GM21367 (cell line): ENCODE results near the gene MYL12B.

Experiments used
- ATAC-seq: cut with Tn5 transposase; IDR thresholded peaks from one replicate; pipeline ENCODE4 v1.9.1; 2021; ENCODE audit not compliant: unreplicated experiment

The MYL12B gene

DNA sequence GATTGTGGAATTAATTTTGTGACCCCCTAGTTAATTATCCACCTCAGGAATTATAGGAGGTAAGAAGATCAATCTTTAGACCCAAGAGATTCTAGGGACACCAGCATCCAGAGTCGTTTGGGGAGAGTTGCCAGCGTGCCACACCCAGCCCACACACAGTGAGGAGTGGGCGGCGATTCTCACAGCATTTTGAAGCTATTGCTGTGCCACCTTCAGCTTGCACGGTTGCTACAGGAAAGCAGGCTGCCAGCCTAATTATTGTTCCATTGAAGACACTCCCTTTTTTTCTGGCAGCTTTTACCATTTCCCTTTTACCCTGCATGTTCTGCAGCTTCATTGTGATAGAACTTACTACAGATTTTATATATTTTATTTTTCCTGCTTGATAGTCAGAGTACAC lies 27.5 kb upstream of the MYL12B start:
- ATAC-seq = no peak

DNA sequence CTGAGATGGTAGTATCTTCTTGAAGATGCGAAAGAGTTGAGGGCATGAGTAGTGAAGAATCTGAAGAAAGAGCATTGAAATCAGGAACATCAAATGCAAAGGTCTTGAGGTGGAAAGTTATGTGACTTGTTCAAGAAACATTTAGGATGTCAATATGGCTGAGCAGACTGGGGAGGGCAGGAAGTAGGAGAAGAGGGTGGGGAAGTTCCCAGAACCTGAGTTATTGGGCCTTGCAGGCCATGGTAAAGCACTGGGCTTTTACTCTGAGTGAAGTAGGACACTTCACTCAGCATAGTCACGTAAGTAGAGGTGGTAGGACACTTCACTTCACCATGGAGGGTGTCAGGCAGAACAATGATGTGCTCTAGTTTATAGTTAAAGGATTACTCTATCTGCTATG lies 26.1 kb upstream of the MYL12B start:
- ATAC-seq = no peak

DNA sequence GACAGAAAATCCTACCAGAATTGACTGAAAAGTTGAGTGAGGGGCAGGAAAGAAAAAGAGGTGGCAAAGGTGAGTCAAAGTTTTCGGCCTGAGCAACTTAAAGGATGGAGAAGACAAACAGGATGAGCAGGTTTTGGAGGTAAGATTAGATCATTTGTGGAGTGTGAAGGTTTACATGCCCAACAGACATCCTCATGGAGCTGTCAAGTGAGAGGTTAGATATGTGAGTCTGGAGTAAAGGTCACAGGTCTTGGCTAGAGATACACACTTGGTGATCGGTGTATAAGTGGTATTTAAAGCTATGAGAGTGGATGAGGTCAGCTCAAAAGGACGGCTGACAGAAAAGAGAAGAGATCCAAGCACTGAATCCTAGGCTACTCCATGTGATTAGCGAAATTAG lies 25.5 kb upstream of the MYL12B start:
- ATAC-seq = no peak

DNA sequence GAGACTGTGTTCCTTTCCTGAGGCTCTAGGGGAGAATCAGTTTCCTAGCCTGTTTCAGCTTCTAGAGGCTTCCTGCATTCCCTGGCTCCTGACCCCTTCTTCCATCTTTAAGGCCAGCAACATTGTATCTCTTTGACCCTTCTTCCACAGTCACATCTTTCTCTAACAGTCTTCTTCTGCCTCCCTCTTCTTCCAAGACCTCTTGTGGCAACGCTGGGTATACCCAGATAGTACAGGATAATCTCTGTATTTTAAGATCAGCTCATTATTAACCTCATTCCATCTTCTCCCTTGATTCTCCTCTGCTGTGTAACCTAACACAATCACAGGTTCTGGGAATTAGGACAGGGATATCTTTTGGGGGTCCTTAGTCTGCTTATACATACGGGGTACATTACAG lies 23.2 kb upstream of the MYL12B start:
- no peak for ATAC-seq

DNA sequence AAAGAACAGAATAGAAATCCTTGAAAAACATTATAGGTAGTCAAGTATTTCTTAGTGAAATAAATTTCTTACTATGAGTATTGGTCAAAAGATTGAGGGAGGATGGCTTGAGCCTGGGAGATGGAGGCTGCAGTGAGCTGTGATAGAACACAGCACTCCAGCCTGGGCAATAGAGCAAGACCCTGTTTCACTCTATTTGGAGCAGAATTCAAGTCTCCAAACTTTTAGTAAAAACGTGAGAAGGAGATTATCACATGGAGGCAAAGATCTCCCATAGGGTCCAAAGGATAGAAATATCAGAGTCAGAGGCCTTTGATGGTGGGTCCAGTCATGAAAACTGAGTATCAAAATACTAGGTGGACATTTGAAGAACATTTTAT lies 16.8 kb upstream of the MYL12B start:
- no peak for ATAC-seq

DNA sequence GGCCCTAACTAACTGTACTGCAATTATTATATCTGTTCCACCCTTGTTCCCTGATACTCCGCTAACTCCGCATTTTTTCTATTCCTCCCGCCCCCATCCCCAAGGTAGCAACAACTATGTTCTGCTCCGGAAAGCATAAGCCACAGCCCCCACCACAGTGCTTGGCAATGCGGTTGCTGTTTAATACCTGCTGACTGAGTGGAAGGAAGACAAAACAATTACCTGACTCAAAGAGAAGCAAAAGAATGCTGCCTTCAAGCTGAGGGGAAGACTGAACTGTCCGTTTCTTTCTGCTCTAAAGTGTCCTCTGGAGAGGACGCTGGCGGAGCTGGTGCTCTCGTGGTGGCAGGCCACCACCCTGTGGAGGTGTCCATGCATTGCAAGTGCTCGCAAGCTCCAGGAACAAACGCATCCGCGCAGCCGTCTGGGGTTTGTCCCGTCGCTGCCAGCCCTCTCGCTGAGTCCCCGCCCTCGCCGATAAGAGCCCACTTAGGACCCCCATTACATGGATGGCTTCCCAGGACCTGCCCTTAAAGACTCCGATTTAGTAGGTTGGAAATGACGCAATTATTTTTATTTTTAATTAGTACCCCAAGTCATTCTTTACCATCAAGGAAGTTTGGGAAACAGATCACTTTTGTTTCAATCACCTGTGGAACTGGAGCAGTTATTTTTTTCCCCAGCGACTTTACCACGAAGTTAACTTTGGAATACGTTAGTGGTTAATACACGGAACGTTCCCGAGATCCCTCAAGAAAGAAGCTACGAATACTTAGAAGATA lies 15.9 kb upstream of the MYL12B start:
- ATAC-seq = peak; percentile 55

DNA sequence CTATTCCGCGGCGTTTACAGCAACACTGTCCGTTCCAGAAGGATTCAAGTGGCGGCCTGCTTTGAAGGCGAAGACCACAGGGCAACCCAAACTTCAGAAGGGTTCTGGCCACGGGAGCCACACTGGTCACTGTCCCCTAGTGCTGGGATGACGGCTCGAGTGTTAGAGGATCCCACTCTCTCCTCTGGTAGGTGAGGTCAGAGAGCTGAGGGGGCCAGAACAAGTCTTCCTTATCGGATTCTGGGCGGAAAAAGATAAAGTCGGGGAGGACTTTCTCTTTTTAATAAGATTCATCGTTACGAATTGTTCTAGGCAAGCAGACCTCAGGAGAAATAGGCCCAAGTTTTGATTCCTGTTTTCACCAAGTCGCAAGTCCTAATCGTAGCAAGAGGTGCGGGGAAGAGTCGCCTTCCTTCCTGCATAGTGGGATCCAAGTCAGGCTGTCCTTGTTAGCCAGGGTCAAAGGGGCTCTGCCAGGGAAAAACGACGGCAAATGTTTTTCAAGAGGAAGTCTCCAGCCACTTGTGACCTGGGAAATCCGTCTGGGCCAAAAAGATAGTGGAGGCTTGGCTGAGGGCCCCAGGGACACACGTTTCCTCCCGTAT lies 15.2 kb upstream of the MYL12B start:
- no peak for ATAC-seq

DNA sequence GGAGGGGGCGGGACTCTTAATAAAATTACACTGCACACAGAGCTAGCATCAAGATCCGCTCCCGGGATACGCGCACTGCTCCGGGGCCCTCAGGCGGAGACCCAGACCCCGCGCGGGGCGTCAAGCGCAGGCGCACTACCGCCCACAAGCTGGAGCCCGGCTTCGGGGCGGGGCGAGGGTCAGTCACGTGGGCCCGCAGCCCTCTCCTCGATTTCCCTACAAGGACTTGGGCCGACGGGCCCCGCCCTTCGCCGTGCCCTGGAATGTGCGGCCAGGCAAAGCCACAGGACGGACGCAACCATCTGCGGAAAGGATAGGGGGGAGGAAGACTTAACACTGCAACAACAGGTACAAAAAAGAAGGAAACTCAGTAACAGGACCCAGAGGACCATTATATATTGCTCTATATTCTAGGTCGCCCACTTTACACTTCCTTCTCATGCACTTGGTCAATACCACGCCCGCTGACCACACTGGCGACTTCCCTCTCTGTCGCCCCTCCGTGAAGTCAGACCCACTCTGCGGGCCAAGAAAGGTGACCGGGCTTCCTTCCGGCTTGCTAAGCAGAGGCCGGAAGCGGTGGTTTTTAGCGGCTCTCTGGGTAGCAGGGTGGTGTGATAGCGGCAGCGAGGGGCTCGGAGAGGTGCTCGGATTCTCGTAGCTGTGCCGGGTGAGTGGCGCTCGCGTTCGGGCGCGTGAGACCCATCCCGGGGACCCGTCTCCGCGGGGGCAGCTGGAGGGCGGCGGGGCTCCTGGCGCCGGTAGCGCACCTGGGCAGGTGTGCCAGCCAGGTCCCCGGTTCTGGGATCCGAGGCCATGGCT lies 14.5 kb upstream of the MYL12B start, which contains the start of gene MYL12A:
Gene MYL12A, plus strand, starts transcription at position 562 of the 822 bp plus-strand sequence. CDS start 5,447 bp downstream, outside the sequence.
- peak; percentile 75 for ATAC-seq

DNA sequence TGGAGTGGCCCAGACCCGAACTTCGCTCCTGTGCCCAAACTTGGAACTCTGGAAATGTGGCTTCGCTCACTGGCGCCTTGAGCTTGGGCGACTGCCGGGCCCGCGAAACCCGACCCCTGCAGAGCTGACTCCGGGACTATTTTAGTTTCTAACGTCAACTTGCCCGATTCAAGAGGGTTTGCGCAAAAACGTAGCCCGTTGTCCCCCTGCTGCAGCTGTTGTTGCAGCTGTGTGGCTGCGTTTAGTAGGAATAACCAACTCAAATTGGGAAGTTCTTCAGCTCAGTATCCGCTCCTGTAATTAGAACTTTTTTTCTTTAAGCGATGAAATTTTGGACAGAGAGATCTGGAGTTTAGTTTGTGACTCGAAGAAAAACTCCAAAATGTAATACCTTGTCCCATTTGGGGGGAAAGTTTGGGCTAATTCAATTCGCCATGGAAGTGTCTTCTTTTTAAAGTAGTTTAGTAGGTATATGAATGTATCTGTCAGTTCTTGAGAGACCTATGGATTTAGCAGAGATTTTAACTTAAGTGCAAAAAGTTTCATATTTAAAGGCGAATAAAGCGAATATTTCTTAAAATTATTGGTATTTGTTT lies 13.8 kb upstream of the MYL12B start:
- ATAC-seq = no peak

DNA sequence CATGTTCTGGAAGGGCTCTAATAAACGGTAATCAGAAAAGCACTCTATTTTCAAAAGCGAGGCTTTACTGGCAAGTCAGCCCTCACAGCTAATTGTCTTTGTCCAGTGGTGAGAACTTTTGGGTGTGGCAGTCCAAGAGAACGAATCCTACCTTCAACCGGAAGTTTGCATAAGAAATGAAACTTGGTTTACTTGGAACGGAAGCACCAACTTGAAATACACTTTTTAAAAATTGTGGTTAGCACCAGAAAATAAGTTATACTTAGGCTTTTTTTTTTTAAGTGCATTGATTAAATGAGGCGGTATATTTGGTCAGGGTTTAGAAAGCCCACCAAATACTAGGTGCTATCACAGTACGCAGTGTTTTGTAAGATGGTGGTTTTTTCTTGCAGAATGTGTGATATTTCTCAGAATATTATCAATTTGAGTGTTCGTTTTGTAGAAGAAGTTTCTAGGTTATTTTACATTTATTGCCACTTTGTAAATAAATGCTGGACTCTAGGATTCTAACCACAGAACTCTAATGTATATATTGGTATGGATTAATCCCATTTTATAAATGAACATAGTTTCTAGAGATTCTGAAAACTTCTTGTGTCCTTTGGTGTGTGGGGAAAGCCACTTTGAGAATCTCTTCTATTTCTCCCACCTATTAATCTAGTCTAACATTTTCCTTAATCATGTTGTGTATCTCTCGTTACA lies 13.1 kb upstream of the MYL12B start:
- no peak for ATAC-seq

DNA sequence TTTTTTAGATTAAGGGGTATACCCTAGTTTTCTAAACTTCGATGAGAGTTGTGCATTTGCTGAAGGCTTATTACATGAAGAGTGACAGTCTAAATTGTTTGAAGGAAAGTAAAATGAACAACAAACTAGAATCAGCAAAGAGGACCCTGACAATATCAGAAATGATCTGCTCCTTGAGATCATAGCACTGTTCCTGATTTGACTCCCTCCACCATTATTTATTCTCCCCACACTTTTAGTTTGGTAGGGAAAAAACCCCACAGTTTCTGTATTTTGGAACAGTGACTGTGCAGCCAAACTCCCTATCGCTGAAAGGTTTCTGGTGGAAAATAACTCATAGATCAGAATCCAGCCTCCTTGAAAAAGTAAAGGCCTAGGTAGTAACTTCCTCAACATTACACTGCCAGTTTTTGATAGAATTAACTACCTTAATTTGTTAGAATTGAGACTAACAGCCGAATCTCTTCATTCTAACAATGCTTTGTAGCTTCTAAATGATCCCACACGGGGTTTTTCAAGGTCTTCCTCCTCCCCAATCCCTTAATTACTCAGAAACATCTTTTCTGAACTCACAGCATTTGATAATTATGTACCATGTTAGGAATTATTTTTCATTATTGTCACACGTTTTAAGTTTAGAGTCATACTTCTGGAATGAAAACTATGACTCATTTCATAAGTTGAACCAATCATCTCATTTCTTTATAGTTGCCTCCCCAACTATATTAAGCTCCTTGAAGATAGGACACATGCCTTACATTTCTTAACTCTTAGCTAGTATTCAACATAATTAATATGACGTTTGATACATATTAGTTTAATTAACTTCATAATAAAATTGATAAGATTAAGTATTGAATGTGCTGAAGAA lies 11.5 kb upstream of the MYL12B start:
- no peak for ATAC-seq

DNA sequence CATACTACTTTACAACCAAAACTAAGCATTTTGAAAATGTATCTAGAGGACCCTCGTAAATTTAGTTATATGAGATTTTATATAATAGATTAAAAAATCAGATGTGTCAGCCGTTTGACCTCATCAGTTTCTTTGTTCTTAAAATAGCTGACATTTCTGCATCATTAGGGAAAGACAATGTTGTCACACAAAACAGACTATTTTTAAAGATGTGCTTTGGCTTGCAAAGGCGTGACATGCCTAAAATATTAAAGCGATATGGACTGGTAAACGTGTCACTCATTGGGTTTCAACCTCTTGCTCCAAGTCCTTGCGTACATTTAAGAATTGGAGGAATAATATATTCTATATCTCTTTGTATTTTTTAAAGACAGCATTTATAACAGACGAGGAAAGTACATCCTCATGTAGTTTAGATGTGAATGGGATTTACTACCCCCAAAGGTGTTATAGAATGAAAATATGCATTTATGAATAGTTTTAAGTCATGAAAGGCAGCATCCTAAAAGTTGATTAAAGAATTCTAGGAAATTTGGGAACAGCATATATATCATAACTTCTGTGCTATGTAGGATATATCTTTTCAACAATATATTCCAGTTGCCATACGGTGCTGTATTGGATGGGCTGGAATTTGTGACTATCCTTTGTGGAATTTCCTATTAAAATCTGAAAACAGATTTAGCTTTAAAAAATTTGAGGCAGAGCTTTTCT lies 10.5 kb upstream of the MYL12B start:
- no peak for ATAC-seq

DNA sequence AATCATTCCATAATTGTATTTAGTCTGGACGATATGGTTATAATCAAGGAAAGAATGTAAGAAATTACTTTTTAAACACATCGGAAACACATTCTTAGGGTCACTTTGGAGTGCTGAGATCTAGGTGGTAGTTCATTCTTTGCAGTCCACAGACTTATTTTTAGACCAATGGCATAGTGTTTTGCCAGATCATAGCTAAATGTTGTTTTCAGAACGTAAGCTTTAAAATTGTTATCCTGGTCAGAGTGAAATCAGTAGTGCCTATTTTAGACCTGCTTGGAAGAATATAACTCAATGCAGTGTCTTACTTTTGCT lies 10.0 kb upstream of the MYL12B start:
- ATAC-seq = no peak

DNA sequence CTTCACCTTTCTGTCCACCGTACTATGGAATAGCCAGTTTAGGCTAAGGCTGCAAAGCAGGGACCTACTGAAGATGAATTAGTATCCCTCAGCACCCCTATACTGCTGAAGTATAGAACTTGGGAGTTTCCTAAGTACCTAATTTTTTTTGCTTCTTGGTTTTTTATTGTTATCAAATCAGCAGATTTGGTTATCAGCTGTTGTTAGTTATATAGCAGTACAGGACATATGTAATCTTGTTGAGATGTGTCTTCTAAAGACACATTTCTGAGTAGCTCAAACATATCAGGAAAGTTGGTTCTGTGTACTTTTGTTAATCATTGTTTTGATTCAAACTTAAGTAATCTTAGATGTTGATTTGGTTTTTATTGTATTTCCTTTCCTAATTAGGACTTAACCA lies 9.1 kb upstream of the MYL12B start:
- no peak for ATAC-seq

DNA sequence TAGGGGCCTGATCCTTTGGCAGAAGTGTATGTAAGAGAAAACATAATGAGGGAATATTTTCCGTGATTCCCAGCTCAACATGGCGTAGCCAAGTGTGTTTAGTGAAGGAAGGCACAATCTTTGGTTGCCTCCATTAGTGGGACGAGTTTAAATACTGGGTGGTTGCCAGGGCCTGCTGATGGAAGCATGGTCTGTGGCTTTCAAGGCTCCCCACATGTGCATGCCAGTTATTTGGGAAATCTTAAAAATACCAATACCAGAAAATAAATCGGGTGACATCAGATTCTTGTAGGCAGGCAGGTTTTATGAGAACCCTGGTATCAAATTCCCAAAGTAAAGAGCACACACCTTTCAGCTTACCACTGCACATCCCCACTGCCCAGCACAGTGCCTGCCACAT lies 7.2 kb upstream of the MYL12B start:
- ATAC-seq = no peak

DNA sequence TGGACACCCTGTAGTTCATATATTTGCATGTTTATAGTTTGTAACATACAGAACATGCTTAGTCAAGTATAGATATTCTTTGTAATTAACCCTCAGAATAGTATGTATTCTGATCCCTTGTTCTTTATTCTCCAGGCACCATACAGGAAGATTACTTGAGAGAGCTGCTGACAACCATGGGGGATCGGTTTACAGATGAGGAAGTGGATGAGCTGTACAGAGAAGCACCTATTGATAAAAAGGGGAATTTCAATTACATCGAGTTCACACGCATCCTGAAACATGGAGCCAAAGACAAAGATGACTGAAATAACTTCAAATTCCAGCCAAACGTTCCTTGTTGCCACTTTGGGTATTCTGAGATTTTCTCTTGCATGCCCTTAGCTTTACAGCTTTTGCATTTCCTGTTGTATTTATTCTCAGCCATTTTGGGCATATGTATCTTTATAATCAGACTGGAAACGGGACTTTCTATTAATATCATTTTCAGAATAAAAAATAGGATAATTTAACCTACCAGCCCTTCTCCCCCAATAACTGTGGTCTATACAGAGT lies 6.2 kb upstream of the MYL12B start:
- no peak for ATAC-seq

DNA sequence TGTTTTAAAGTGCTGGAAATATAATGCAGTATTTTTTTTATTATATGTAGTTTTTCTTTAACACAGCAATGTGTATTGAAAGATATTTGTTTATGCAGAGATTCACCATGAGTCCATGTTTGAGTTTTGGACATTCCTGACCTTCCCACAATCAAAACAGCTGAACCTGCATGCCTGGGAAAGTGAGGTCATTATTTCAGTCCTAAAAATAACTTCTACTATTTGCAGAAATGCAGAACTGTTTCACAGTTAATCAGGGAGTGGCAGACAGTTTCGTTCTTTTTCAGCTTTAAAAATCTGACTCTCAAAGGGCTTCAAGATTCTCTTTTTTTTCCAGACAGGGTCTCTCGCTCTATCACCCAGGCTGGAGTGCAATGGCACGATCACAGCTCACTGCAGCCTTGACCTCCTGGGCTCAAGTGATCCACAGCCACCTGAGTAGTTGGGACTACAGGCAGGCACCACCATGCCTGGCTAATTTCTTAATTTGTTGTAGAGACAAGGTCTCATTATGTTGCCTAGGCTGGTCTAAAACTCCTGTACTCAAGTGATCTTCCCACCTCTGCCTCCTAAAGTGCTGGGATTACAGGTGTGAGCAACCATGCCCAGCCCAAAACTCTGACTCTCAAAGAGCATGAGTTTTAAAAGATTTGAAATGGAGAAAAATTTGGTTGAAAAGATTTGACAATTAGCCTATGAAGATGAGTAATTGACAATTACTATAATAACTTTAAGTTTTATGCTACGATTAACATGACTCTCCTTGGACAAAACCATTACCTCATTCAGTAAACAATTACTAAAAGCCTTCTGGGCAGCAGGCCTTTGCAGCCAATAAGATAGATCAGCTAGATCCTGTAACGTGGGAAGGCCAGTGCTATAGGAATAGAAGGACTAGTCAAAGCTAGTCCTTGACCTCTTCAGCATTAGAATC lies 5.0 kb upstream of the MYL12B start:
- no peak for ATAC-seq

DNA sequence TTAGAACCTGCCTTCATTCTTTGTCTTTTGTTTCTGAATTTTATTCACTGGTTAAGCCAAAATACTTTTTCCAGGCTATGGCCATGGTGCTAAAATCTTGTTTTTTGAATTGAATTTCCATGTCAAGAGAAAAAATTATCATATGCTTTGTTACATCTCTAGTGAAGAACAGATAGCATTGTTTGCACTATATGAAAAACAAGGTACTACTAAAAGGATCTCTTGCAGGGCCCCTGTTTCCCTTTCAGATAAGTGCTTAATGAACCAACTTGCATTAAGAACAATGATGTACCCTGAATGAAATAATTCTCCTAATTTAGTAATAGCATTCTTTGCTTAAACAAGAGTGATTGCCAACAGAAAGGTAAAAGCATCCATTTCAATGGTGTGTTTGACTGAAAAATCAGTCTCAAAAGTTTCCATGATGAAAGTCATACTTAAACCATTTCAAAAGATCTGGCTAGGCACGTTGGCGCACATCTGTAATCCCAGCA lies 4.3 kb upstream of the MYL12B start:
- no peak for ATAC-seq
